NCI-H2196 (cell line): ENCODE data around the gene CISD1.

Experiments
- DNase-seq: peaks from one replicate; lab custom pipeline; 2025; ENCODE audit not compliant: unreplicated experiment; lab: John Stamatoyannopoulos, UW

Gene CISD1

DNA sequence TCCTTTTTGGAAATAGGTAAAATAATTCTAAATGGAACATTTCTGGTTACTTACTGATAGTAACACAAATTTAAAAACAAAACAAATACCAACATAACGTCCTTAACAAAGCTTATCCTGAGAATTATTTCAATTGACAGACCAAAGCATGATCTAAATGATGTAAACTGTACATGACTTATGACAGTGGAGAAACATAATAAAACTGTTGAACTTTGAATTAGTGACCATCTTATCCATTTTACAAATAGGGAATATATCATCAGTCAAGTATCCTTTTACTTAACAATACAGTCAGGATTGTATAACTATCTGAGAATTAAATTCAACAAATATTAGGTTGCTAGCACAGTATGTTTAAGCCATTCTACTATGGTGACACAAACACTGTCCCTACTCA lies 3.7 kb upstream of the CISD1 start:
- no peak for DNase-seq

DNA sequence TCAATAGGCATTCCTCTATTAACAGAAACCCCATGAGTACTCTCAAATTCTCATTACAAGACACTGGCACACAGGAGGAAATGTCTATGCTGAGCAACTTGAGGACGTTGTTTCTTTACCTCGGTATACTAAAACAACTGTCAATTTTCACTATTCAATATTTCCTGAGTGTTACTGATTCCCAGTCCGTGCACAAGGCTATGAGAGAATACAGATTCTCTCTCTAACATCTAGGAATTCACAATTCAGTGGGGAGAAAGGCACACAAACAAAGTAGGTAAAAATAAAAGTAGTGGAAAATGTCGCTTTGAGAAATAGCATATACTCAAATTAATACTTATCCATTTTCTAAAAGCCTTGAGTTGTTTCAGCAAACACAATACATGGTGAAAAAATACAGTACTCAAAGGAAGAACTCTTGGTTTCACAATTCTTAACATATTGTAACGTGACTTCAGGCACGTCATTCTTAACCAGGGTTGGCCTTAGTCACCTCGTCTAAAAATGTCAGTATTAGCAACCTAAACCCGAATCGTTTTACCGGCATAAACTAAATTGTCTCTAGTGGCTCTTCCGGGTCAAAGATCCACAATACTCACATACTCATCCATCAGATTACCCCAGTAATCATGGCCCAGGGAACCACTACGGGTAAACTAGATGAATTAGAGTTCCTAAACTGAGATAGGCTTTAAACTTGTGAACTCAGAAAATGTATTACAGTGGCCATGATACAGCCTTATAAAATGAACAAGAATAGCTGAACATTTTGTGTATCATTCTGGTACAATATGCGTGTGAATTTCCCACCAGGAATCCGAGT lies 2.7 kb upstream of the CISD1 start:
- DNase-seq = no peak

DNA sequence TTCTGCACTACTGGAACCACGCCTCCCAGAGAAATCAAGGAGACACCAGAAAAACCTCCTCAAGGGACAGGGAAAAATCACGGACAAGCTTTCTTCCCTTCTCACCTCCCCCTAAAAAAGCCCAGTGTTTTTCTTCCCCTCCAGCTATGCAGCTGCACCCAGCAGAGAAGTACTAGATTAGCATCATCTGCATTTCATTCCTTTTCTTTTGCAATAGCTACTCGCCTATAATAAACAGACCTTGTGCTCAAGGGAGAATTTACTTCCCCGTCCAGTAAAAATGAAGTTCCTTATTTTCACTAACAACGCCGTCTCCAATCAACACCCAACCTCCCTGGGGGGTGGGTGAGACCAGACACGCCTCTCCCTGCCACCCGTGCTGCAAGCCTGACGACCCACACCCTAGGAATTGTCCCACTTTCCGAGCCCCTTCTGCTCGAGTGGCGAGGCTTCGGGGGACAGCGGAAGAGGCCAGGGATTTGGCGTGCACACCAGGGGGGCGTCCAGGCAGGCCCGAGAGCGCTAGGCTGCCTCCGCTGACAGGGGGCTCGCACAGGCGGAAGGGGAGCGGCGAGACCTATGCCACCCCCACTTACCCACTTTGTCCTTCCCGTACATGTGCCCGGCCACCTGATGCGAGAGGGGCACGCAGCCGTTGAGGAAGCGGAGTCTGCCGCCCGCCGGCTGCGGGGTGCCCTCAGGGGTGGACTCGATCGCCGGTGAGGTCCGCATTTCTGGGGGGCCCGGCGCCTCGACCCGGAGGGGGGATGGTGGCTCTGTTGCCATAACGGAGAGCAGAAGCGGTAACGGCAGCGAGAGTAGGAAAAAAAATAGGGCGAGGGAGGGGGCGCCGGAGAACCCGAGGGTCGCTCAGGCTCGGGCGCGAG lies 1.9 kb upstream of the CISD1 start:
- no peak for DNase-seq

GRCh38 chr10:58267713-58268453 lies 1.1 kb upstream of the CISD1 start, which contains the start of gene IPMK:
TSS of gene IPMK (minus strand) at chr10:58267894. CDS start at chr10:58267611, 283 bp downstream.
- DNase-seq = peak; percentile 77

DNA sequence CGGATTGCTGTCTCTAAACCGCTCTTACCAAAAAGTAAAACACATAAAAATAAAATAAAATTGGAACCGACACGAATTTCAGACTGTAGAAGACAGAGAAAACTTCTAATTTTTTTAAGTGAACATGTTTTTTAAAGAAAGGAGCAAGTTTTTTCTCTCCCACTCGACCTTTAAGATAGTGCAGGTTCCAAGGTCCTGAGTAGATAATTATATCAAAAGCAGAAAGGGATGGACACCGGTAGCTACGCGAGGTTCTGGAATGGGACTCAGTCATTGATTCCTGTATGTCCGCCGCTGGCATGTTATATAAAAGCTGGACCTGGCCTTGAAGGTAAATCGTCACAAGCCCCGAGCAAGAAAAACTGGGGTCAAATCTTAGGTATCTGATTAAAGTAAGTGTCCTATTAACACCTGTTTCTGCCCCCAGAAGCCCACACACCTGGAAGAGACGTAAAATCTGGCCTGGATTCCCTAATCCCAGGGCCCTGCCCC lies 462 bp upstream of the CISD1 start:
- no peak for DNase-seq

GRCh38 chr10:58269782-58270290 lies 874 bp downstream of the CISD1 start:
- DNase-seq = no peak

GRCh38 chr10:58275261-58275660 lies 6.3 kb downstream of the CISD1 start:
- no peak for DNase-seq

- no peak for DNase-seq
Observed at GRCh38 chr10:58275908-58276307, 6.9 kb downstream of the CISD1 start.

GRCh38 chr10:58278274-58278961 lies 9.5 kb downstream of the CISD1 start:
- no peak for DNase-seq

- no peak for DNase-seq
Observed at GRCh38 chr10:58278962-58279307, 10.0 kb downstream of the CISD1 start.

DNA sequence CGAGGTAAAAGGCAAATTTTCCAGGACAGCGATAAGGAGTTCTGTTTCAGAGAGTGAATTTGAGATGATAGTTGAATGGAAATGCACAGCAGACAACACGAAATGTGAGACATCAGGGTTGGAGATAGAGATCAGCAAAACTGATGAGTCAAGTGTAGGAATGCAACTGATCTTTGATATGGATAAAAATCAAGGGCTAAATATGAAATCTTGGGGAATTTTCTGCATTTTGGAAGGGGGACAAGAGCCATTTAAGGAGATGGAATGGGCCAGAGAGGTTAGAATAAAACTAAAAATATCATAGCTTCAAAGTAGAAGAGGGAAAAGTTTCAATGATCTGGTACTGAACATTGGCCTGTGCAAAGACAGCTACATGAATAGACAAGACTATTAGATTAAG lies 11.5 kb downstream of the CISD1 start:
- DNase-seq = no peak

DNA sequence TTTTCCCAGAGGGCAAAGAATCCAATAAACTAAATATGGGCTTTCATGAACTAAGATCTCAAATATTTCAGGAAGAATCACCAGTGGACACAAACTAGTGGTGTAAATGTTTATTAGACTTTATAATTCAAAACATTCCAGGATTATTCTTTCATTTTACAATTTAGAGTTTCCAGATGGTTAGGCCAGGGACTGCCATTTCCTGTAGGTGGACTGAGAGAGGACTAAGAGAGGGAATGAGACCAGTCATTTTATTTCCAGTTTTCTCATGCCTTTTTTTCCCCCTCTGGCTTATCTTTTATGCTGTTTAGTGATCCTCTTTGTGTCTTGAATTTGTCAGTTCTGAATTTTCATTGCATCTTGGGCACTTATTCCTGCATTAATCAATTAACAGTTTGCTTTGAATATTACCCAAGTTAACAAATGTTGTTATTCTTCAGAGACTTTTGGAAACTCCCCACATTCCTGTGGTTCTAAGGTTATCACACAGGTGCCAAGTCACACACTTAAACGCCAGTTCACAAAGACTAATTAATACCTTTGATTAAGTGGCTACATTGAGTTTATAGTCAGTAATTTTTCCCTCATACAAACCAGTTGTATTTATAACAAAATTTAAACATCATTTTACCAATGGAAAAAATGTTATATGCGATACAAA lies 12.3 kb downstream of the CISD1 start:
- no peak for DNase-seq

GRCh38 chr10:58282615-58283014 lies 13.7 kb downstream of the CISD1 start:
- no peak for DNase-seq

- DNase-seq = no peak
Observed at GRCh38 chr10:58291538-58292174, 22.7 kb downstream of the CISD1 start.

- DNase-seq = no peak
Observed at GRCh38 chr10:58293989-58294388, 25.0 kb downstream of the CISD1 start.

DNA sequence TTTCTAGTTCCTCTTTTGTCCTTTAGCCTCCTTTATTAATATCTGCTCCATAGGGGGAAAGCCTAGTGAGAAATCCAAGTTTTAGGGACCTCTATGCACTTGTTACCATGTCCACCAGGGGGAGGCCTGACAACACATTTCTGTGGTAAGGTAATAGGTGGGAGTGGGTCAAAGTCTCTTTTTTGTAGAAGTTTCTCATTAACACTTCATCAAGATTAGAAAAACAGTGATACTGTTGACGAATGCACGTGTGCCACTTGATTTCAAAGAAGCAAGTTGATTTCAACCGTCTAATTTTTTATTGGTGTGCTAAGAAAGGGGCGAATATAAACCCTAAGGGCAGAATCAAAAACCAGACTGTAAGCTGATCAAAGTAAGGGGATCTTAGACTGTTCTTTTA lies 30.6 kb downstream of the CISD1 start:
- no peak for DNase-seq

DNA sequence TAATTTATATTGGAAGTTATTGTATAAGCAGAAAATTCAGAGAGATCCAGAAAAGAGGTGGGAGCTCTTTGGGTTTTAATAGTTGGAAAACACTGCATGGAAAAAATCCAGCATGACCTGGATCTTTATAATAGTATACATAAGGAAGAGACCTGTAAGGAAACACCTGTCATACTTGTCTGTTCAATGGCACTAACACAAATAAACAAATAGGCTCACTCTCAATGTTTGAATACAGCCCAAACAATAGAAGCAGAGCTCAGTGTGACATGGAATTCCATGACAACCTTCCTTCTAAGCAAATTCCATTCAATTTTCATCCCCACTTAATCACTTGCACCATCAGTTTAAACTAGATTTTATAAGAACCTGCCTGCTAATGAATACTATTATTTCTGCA lies 31.7 kb downstream of the CISD1 start:
- no peak for DNase-seq

GRCh38 chr10:58302254-58302653 lies 33.3 kb downstream of the CISD1 start:
- no peak for DNase-seq

DNA sequence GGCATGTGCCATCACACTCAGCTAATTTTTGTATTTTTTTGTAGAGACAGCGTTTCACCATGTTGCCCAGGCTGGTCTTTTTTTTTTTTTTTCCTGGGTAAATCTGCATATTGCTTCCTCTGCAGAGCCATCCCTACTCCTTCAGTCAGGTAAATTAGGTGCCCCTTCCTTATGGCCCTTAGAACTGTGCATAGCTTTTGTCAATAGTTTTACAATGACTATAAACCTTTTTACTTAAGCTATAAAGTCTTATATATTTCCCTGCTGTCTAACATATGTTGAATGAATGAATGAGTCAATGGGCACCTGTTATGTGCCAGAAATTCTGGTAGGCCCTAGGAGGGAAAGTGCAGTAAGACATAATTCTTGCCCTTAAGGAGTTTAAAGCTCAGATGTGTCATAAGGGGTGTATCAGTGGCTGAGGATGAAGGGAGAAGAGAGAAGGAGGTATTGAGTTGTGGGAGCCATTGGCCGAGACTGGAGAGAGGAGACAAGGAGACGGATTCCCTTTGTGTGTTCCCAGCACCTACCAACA lies 35.2 kb downstream of the CISD1 start:
- no peak for DNase-seq
